Prostate gland (tissue), 2 donors: ENCODE measurements around the gene BLZF1.

ENCODE experiments used
- CTCF ChIP-seq, 4 experiments: fragments of 200-600 bp in 2 of 4; fragments of 450-650 bp in 2 of 4; sonication (generic) in 2 of 4; IDR thresholded peaks; 1 replicate in 3 of 4; 2 replicates in 1 of 4; pipeline ENCODE4 v1.5.1; 2016 to 2019; ENCODE audit warnings: antibody characterized with exemption in 4 of 4, mild to moderate bottlenecking in 2 of 4, moderate library complexity in 2 of 4
- POLR2A ChIP-seq: fragments of 450-650 bp; IDR thresholded peaks from one replicate; pipeline ENCODE4 v1.6.1; 2016; ENCODE audit warnings: antibody characterized with exemption, mild to moderate bottlenecking

GRCh38 chr1:169392406-169392805, 24.4 kb downstream of the BLZF1 start:
- TF ChIP-seq CTCF (IDR thresholded peaks at IDR 0.05): no peak
- no peak for TF ChIP-seq POLR2A
